Urinary bladder (tissue), 4 donors: ENCODE measurements around the gene TECPR1. TPM values are rescaled to one million over a fixed set of nuclear protein-coding genes. Genes with fewer than 3 reads are reported as not detected.

ENCODE experiments used
- DNase-seq: peaks from one replicate; pipeline ENCODE4 v3.0.0-alpha.2; 2015; ENCODE audit errors: extremely low spot score
- H3K27ac ChIP-seq: one replicate; pipeline ENCODE4 v1.5.1; 2013; ENCODE audit warnings: low read depth, mild to moderate bottlenecking, moderate library complexity
- H3K36me3 ChIP-seq: one replicate; pipeline ENCODE4 v1.6.1; 2013; ENCODE audit warnings: mild to moderate bottlenecking, moderate library complexity; ENCODE audit not compliant: insufficient read depth
- H3K4me1 ChIP-seq: one replicate; pipeline ENCODE4 v1.6.1; 2013; ENCODE audit warnings: mild to moderate bottlenecking, moderate library complexity; ENCODE audit not compliant: insufficient read depth
- H3K4me3 ChIP-seq: one replicate; pipeline ENCODE4 v1.5.1; 2013; ENCODE audit warnings: low read depth, low read length
- WGBS: extraction: QIAGEN DNeasy Blood & Tissue Kit; methylation state at CpG from one replicate; pipeline ENCODE4 v1.1.7; 2013; 5-methylcytosine and 5-hydroxymethylcytosine counted together
- polyA plus RNA-seq: library from polyadenylated mRNA; stranded (reverse); fragments of 200-250 nt; gene quantifications from one replicate; pipeline ENCODE4 v1.2.3, GENCODE V29; 2013
- total RNA-seq: library from RNA; depleted of rRNA; stranded (reverse); fragments of >200 nt; gene quantifications from one replicate; pipeline ENCODE4 v1.2.3, GENCODE V29; 2014
- donor health status: healthy with polysubstance abuse.
- donor health status: healthy.

The TECPR1 gene
- total RNA-seq = 9.0 TPM
- 14.2 TPM for polyA plus RNA-seq

DNA sequence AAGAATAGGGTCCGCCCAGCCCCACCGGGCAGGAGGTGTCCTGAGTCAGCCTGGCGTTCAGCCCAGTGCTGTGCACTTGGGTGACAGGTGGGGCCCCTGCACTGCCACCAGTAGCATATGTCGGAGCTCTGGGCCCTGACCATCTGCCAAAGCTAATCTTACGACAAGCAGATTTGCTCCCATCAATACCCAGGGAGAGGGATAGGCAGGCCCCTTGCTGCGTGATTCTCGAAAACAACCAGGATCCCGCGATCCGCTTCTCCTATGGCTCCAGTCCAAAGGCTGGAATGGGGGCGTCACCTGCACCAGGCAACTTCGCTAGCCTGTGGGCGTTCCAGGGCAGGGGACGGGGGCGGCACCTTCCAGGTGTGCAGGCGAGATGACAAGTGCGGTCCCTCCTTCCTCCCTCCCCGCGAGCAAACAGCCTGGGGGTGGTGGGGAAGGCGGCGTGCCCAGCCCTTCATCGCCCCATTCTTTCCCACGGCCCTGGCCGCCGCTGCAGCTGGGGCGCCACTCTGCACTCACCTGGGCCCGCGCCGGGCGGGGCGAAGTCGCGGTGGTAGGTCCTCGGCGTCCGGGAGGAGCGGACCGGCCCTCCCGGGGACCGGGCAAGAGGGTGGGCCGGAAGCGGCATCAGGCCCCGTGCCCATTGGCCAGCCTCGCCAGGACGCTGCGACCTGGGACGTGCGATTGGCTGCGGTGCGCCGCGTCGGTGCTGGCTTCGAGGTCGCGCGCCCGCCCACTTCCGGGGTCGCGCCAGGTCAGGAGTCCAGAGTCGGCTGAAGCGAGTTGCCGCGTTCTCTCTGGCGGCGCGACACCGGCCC lies at the start of gene TECPR1:
Gene TECPR1 (minus strand): TSS at position 632 of the 824 bp plus-strand sequence. CDS start 6,086 bp downstream, outside the sequence.
- H3K36me3 ChIP-seq = peaks cover 2% of the 10 kb centered on the region
- peak within 1 kb of the TSS; percentile 70 for H3K4me3 ChIP-seq
- no peaks in the 10 kb centered on the region for H3K4me1 ChIP-seq
- H3K27ac ChIP-seq = peak within 1 kb of the TSS; percentile 73
- WGBS = under 1% methylated on average over 69 of the region's 69 CpGs
- DNase-seq = peak; percentile 68

DNA sequence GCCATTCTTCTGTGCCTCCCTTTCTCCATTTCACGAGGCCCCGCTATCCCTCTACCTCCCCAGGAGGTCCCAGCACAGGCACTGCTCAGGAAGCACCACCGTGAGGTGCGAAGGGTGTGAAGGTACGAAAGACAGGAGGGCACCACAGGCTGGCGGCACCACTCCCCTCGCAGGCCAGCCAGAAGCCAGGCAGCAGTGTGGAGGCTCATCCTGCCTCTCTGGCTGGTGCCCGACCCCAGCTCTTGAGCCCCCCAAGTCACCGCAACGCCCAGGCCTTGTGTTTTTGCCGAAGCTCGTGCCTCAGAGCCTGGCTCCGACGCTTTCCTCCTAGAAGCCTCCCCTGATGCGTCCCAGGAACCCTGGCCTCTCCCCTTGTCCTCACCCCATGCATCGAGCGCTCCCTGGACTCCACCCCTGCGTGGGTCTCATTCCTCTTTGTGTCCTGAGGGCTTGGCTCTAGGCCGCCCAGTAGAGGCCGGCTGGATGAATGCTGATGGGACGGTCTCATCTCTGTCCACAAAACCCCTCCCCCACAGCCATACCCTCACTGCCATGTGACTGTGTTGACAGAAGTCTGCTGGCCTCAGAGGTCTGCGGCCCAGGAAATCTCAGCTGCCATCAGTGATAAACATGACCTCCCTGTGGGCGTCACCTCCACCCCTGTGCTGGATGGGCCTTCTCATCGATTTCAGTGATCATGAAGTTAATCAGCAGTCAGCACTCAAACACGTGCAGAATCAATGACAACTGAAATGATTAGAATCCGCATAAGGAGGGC lies 48.8 kb upstream of the TECPR1 start:
- Histone ChIP-seq H3K36me3 (no peaks in the 10 kb centered on the region), H3K4me1 (no peaks in the 10 kb centered on the region), H3K27ac (no peak overlapping the region), H3K4me3 (no peak overlapping the region)
- no peak for DNase-seq
- 85% methylated on average over 26 of the region's 26 CpGs for WGBS

DNA sequence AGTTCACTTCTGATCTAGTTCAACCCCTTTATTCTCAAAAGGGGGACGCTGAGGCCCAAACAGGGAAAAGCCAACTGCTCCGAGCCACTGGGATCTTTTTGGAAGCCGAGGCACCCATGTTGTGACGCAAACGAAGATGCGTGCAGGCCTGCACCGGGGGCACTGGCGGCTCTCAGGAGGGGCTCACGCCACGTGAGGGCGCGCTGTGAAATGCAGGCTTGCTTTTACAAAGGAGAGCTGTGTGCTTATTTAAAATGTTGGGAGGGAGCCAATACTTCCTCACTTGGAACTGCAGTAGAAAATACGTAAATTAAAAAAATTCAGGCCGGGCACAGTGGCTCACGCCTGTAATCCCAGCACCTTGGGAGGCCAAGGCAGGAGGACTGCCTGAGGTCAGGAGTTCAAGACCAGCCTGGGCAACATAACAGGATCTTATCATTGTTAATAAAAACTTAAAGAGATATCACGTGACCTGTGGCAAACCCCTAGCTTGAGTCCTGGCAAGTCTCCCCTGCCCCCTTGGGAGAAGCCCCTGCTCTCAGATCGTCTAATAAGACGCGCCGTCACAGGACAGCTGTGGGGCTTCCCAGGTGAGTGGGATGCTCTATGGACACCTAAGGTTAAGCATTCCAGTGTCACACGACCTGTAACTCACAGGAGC lies 45.7 kb upstream of the TECPR1 start:
- no peaks in the 10 kb centered on the region for H3K36me3 ChIP-seq

DNA sequence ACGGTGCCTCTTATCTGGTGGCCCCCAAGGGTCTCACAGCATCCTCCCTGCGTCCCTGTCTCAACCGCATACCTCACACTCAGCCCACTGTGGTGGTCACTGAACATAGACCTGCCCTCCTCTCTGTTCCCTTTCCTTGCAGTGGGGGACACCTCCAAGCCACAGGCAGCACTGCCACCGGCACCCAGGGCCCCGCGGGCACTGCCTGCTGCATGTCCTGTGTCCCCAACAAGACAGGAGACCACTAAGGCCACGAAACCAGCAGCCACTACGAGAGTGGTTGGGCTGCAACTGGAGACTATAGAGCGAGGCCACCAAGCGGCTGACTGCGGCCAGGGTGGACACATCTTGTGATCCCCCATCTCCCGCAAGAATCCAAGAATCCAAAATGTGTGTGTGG lies 44.8 kb upstream of the TECPR1 start:
- WGBS = 96% methylated on average over 12 of the region's 12 CpGs
- Histone ChIP-seq H3K4me1 (no peaks in the 10 kb centered on the region), H3K27ac (no peak overlapping the region), H3K36me3 (peaks cover under 1% of the 10 kb centered on the region), H3K4me3 (no peak overlapping the region)
- no peak for DNase-seq

More for the DNA sequence above, 45.7 kb upstream of the TECPR1 start:
- Histone ChIP-seq H3K4me1 (no peaks in the 10 kb centered on the region), H3K27ac (no peak overlapping the region), H3K4me3 (no peak overlapping the region)
- WGBS = 47% methylated on average over 21 of the region's 21 CpGs
- DNase-seq = no peak

DNA sequence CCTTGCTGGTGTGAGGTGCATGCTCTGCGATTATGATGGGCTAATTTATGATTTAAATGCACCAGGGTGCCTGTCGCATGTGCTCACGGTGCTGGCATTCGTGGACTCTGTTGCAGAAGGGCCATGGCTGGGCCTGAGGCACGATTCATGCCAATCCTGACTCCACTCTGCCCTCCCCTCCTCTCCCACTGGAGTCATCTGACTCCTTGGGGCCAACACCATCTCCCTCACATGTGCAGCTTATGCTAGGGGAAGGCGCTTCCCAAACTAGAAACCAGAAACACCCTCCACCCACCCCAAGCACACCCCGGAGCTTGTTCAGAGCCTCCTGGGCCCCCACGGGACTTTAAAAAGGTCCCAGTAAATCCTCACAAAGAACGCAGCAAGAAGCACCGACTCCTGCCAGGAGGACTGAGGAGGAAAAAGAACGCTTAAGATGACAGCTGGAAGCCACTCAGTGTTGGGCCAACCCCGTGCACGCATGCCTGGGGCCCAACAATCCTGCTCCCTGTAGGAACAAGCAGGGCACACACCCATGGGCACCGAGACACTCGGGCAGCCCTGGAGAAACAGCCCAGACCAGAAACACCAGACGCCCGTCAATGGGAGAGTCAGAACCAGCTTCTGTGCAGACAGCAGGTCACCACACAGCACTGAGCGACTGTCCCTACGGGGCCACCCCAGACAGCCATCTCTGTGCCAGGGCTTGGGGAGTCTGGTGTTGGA lies 43.6 kb upstream of the TECPR1 start:
- H3K27ac ChIP-seq = no peak overlapping the region
- 58% methylated on average over 19 of the region's 19 CpGs for WGBS

GRCh38 chr7:98294798-98295382 lies 42.9 kb upstream of the TECPR1 start:
- no peak overlapping the region for H3K27ac ChIP-seq
- H3K4me3 ChIP-seq = no peak overlapping the region
- 36% methylated on average over 14 of the region's 14 CpGs for WGBS
- H3K4me1 ChIP-seq = no peaks in the 10 kb centered on the region
- H3K36me3 ChIP-seq = peaks cover 2% of the 10 kb centered on the region
- no peak for DNase-seq

More for the DNA sequence above, 43.6 kb upstream of the TECPR1 start:
- no peak overlapping the region for H3K4me3 ChIP-seq
- H3K4me1 ChIP-seq = no peaks in the 10 kb centered on the region
- peaks cover 2% of the 10 kb centered on the region for H3K36me3 ChIP-seq
- no peak for DNase-seq

DNA sequence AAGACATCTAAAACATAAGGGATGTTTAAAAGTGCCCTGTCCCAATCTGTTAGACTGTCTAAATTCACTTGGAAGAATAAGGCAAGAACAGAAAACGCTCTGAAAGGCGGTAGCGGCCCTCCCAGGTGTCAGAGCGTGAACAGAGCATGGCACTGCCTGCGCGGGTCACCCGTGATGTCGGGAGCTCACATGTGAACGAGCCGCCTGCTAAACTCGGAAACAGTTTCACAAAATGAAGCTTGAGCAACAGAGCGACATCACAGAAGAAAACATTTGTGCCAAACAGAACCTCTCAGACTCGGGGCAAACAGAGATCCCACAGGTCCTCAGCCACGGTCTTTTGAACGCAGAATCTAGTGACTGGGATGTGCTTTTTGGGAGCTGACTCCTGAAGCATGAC lies 42.3 kb upstream of the TECPR1 start:
- DNase-seq = no peak
- Histone ChIP-seq H3K36me3 (peaks cover 2% of the 10 kb centered on the region), H3K4me3 (no peak overlapping the region), H3K27ac (no peak overlapping the region), H3K4me1 (no peaks in the 10 kb centered on the region)
- 86% methylated on average over 15 of the region's 15 CpGs for WGBS

DNA sequence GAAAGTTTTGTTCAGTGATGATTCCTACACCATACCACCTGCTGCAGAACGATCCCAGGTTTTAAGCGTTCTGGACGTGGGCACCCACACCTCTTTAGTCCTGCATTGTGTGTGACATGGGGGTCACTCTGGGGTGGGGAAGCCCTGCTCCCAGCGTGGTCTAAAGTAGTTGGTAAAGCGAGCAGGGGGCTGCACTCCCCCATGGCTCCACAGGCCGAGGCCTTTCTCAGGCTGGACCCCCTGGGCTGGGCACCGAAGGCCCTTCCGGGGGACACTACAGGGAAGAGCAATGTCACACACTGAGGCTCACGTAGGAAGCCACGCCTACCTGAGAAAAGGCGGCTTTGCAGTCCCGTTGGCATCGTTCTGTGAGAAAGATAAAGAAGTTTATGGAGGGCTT lies 41.7 kb upstream of the TECPR1 start:
- no peak overlapping the region for H3K27ac ChIP-seq
- DNase-seq = no peak
- H3K36me3 ChIP-seq = peaks cover 2% of the 10 kb centered on the region
- no peak overlapping the region for H3K4me3 ChIP-seq
- 82% methylated on average over 13 of the region's 13 CpGs for WGBS
- no peaks in the 10 kb centered on the region for H3K4me1 ChIP-seq

- 88% methylated on average over 17 of the region's 17 CpGs for WGBS
Observed at GRCh38 chr7:98293265-98293664, 41.2 kb upstream of the TECPR1 start.

GRCh38 chr7:98291717-98292116 lies 39.7 kb upstream of the TECPR1 start:
- WGBS = 83% methylated on average over 7 of the region's 7 CpGs
- H3K4me3 ChIP-seq = no peak overlapping the region
- H3K4me1 ChIP-seq = no peaks in the 10 kb centered on the region
- peaks cover 2% of the 10 kb centered on the region for H3K36me3 ChIP-seq
- no peak overlapping the region for H3K27ac ChIP-seq
- no peak for DNase-seq

More at GRCh38 chr7:98293265-98293664, 41.2 kb upstream of the TECPR1 start:
- no peak overlapping the region for H3K27ac ChIP-seq
- no peak overlapping the region for H3K4me3 ChIP-seq
- H3K36me3 ChIP-seq = peaks cover 2% of the 10 kb centered on the region
- no peak for DNase-seq
- H3K4me1 ChIP-seq = no peaks in the 10 kb centered on the region

GRCh38 chr7:98289333-98289875 lies 37.4 kb upstream of the TECPR1 start:
- Histone ChIP-seq H3K4me1 (no peaks in the 10 kb centered on the region), H3K4me3 (no peak overlapping the region), H3K27ac (no peak overlapping the region), H3K36me3 (peaks cover 2% of the 10 kb centered on the region)
- DNase-seq = no peak
- 85% methylated on average over 4 of the region's 4 CpGs for WGBS

GRCh38 chr7:98288064-98288823 lies 36.2 kb upstream of the TECPR1 start:
- no peak for DNase-seq
- no peak overlapping the region for H3K27ac ChIP-seq
- 70% methylated on average over 12 of the region's 12 CpGs for WGBS
- H3K36me3 ChIP-seq = peaks cover 2% of the 10 kb centered on the region
- H3K4me3 ChIP-seq = no peak overlapping the region
- H3K4me1 ChIP-seq = no peaks in the 10 kb centered on the region
